CD4-positive, alpha-beta T cell treated with Interleukin-10 for 1 hour (primary cell): ENCODE measurements around the gene SLC25A48.

ENCODE experiments used
- DNase-seq: peaks from one replicate; pipeline ENCODE4 v3.0.0-alpha.2; 2020

The SLC25A48 gene

GRCh38 chr5:135934939-135935338, 100.5 kb downstream of the SLC25A48 start:
- no peak for DNase-seq

DNA sequence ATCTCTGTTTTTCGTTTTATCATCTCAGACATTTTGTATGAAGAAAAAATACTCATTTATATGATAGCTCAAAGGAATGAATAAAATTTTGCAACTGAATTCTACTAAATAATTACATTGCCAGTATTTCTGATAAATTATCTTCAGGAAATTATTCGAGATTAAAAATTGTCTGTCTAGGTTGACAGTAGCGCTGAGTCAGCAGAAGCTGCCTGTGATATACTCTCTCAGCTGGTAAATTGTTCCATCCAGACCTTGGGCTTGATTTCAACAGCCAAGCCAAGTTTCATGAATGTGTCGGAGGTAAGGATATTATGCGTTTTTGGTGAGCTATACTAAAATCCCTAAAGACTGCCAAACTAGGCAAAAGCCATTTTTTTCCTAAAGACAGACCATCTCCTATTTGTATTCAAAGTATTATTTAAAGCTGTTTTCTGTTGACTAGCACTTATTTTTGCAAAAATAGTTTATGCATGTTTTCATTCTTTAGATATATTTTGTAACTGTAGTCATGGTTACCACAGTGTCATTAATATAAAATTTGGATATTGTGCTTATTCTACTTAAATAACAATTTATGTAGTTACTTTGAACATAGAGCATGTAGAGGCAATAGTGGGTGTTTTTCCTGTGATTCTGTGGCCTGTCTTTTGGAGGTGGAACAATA, 102.9 kb downstream of the SLC25A48 start:
- DNase-seq: no peak
